GM10248 (cell line): ENCODE measurements around the gene C14orf180.
"Not testable (repeated sequence)": the region's sequence is repeated elsewhere in the genome, so short reads cannot be mapped to it uniquely, and the experiment has no call there.

Experiments used
- CTCF ChIA-PET: fragments of 300-600 bp; sonication (Branson Sonifier 250); formaldehyde crosslinking; extraction: SDS; loops from one replicate; lab custom pipeline; 2021; ENCODE audit warnings: antibody characterized with exemption; lab: Yijun Ruan, JAX
- POLR2A ChIA-PET: fragments of 350-650 bp; sonication (Branson Sonifier 250); formaldehyde crosslinking; extraction: SDS; loops from one replicate; lab custom pipeline; 2020; ENCODE audit warnings: antibody characterized with exemption; lab: Yijun Ruan, JAX
- DNase-seq: peaks from one replicate; pipeline ENCODE4 v3.0.0; 2012; ENCODE audit errors: extremely low spot score
- CTCF ChIP-seq: IDR thresholded peaks from 2 replicates; pipeline ENCODE4 v1.5.1; 2012; ENCODE audit warnings: mild to moderate bottlenecking, low read depth; ENCODE audit errors: extremely low read depth, missing control alignments, control extremely low read depth

C14orf180 gene

GRCh38 chr14:104634886-104635570 lies 55.5 kb downstream of the C14orf180 start:
- no peak for TF ChIP-seq CTCF
- CTCF ChIA-PET = interaction anchor here (0.9 to 1.0 kb wide), 2 partner anchors 22 to 71 kb away, joined by 3 read pairs; no protein-coding TSS in a partner anchor
- POLR2A ChIA-PET = no interaction called here
- no peak for DNase-seq

GRCh38 chr14:104635717-104636116 lies 56.2 kb downstream of the C14orf180 start:
- no peak for TF ChIP-seq CTCF
- CTCF ChIA-PET = no interaction called here
- POLR2A ChIA-PET = no interaction called here
- DNase-seq = no peak

- ChIA-PET CTCF (no interaction called here), POLR2A (no interaction called here)
- no peak for TF ChIP-seq CTCF
- DNase-seq = no peak
Observed at GRCh38 chr14:104636131-104636530, 56.6 kb downstream of the C14orf180 start.

- CTCF ChIA-PET, POLR2A ChIA-PET, DNase-seq: not testable (repeated sequence)
Observed at GRCh38 chr14:104636846-104637545, 57.4 kb downstream of the C14orf180 start.

DNA sequence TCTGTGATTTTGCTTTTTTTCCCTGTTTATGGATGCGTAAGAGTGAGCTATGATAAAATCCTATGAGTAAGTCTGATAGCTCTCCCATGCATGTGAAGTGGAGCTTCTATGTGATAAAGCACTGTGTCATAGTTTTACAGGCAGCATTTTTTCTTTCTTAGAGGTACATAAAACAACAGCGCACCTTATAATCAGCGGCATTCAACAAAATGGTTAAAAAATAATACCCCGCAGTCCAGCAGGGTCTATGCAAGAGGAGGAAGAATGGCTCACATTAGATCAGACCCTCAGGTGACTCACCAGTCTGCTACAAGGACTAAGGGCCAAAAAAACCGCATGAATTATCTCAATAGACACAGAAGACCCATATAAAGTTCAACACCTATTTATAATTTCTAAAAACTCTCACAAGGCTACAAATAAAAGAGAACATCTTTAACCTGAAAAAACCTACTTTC lies 58.0 kb downstream of the C14orf180 start:
- ChIA-PET POLR2A (no interaction called here), CTCF (no interaction called here)
- TF ChIP-seq CTCF = no peak
- DNase-seq = no peak

DNA sequence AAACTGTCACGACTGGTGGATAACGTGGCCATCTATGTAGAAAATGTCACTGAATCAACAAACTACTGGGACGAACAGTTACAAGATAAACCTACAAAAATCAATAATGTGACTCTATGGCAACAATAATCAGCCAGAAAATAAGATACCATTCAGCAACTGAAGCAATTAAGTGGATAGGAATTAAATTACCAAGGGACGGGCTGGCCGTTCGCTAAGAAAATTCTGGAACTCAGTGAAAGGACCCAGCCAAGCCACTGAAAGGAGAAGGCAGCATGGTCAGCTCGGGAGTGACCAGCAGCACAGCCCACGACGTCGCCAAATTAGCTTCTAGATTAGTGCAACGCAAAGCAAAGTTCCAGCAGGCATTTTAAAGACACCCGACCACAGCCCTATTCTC lies 58.6 kb downstream of the C14orf180 start:
- no peak for DNase-seq
- ChIA-PET POLR2A (no interaction called here), CTCF (no interaction called here)
- TF ChIP-seq CTCF = no peak

DNA sequence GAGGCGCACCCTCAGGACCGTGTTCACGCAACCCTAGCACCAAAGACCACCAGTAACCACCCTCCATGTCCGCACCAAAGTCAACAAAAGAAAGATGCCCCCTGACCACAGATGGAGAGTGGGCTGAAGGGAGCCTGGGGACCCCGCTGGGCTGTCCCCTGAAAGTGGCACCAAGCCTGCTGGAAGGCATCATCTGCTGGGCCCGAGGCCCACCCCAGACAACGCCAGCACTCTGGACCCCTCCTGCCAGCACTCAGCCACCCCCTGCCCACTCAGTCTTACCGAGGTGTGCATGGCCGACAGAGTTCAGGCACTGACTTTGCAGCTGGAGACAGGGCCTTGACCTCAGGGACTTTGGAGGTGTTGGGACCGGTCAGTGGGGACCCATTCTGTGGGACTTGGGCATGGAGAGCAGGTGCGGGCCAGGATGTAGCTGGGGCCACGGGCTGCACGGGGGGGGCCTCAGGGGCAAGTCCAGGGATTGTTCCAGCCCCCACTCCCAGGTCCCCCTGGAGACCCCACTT lies 59.4 kb downstream of the C14orf180 start:
- ChIA-PET POLR2A (no interaction called here), CTCF (interaction anchor here (0.9 kb wide), 1 partner anchor 562 kb away, joined by 5 read pairs; no protein-coding TSS in a partner anchor)
- no peak for DNase-seq
- TF ChIP-seq CTCF = no peak
